ENCODE measurements around the gene OPRL1. TPM values are rescaled to one million over a fixed set of nuclear protein-coding genes. Genes with fewer than 3 reads are reported as not detected.

Gene OPRL1
- total RNA-seq, 3 donors from 2014 or later: 0.26 to 0.76 (median 0.39) TPM

GRCh38 chr20:64064145-64064698 lies 15.7 kb upstream of the OPRL1 start:
- TF ChIP-seq, protein P1, sequence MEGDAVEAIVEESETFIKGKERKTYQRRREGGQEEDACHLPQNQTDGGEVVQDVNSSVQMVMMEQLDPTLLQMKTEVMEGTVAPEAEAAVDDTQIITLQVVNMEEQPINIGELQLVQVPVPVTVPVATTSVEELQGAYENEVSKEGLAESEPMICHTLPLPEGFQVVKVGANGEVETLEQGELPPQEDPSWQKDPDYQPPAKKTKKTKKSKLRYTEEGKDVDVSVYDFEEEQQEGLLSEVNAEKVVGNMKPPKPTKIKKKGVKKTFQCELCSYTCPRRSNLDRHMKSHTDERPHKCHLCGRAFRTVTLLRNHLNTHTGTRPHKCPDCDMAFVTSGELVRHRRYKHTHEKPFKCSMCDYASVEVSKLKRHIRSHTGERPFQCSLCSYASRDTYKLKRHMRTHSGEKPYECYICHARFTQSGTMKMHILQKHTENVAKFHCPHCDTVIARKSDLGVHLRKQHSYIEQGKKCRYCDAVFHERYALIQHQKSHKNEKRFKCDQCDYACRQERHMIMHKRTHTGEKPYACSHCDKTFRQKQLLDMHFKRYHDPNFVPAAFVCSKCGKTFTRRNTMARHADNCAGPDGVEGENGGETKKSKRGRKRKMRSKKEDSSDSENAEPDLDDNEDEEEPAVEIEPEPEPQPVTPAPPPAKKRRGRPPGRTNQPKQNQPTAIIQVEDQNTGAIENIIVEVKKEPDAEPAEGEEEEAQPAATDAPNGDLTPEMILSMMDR (IDR thresholded peaks at IDR 0.05): no peak
- Histone ChIP-seq H3K9me3 (no peaks in the 10 kb centered on the region), H3K4me3 (no peak overlapping the region), H3K4me1 (ENCODE audit: low read depth) (peaks cover 4% of the 10 kb centered on the region), H3K36me3 (ENCODE audit: low read depth) (no peaks in the 10 kb centered on the region)
- DNase-seq (no peak), ATAC-seq (no peak)
- intact Hi-C loops (cut with DNase I, micrococcal nuclease): no loop called here

- no peaks in the 10 kb centered on the region for H3K36me3 ChIP-seq (ENCODE audit: low read depth)
- H3K4me1 ChIP-seq (ENCODE audit: low read depth): peaks cover 4% of the 10 kb centered on the region
- ATAC-seq: no peak
- no peak for DNase-seq
- no peak overlapping the region for H3K4me3 ChIP-seq
- no peaks in the 10 kb centered on the region for H3K9me3 ChIP-seq
- intact Hi-C loops (cut with DNase I, micrococcal nuclease): no loop called here
- TF ChIP-seq, protein P1 (IDR thresholded peaks at IDR 0.05): no peak
Measured at GRCh38 chr20:64065062-64065973, 14.6 kb upstream of the OPRL1 start.

- DNase-seq (no peak), ATAC-seq (peak; percentile 13)
- Histone ChIP-seq H3K9me3 (no peaks in the 10 kb centered on the region), H3K36me3 (ENCODE audit: low read depth) (no peaks in the 10 kb centered on the region), H3K4me1 (ENCODE audit: low read depth) (peaks cover 4% of the 10 kb centered on the region), H3K4me3 (no peak overlapping the region)
- TF ChIP-seq, protein P1 (IDR thresholded peaks at IDR 0.05): no peak
- intact Hi-C loops (cut with DNase I, micrococcal nuclease): no loop called here
Measured at GRCh38 chr20:64065974-64066343, 13.9 kb upstream of the OPRL1 start.

- H3K9me3 ChIP-seq: no peaks in the 10 kb centered on the region
- DNase-seq (no peak), ATAC-seq (no peak)
- H3K36me3 ChIP-seq (ENCODE audit: low read depth): no peaks in the 10 kb centered on the region
- H3K4me3 ChIP-seq: no peak overlapping the region
- TF ChIP-seq, protein P1 (IDR thresholded peaks at IDR 0.05): no peak
- peaks cover 4% of the 10 kb centered on the region for H3K4me1 ChIP-seq (ENCODE audit: low read depth)
- intact Hi-C loops (cut with DNase I, micrococcal nuclease): no loop called here
Measured at GRCh38 chr20:64067005-64067632, 12.8 kb upstream of the OPRL1 start.

DNA sequence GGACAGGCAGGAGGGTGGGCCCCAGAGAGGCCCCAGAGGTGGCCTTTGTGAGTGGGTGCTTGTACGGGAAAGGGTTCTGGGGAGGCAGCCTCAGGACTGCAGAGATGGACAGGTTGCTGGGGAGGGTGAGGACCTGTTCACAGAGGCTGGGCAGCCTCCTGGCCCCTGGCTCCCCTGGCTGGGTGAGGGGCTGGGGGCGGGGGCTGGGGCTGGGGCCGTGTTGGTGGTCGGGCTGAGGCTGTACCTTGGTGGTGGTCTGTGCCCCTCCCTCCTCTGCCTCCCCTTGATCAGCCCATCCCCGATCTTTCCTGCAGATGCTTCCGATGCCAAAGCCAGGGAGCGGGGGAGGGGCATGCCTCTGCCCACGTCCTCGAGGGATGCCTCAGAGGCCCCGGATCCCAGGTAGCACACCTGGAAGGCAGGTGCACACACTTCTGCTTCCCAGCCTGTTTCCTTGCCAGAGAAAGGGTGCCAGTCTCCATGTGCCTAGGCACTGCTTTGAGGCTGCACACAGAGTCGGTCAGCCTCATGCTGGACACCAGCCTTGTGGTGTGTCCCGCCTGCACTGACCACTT lies 12.1 kb upstream of the OPRL1 start:
- H3K4me3 ChIP-seq: no peak overlapping the region
- TF ChIP-seq, protein P1 (IDR thresholded peaks at IDR 0.05): no peak
- intact Hi-C loops (cut with DNase I, micrococcal nuclease): no loop called here
- DNase-seq: no peak
- ATAC-seq: no peak
- no peaks in the 10 kb centered on the region for H3K9me3 ChIP-seq
- H3K4me1 ChIP-seq (ENCODE audit: low read depth): no peaks in the 10 kb centered on the region
- no peaks in the 10 kb centered on the region for H3K36me3 ChIP-seq (ENCODE audit: low read depth)

Measured in mucosa of descending colon (tissue), 3 donors.